OCI-LY1 (cell line): ENCODE results near the gene EDDM3A.

Source experiments
- EZH2 ChIP-seq: fragments of 200-600 bp; sonication (generic), shearing (Covaris generic); IDR thresholded peaks from 2 replicates; pipeline ENCODE4 v1.8.0; 2017; ENCODE audit warnings: borderline replicate concordance, mixed run types, mild to moderate bottlenecking, antibody characterized with exemption, low read length, moderate library complexity, mixed read lengths
- TF ChIP-seq, protein P1 (sequence below): fragments of 200-600 bp; sonication (generic), shearing (Covaris generic); IDR thresholded peaks from 2 replicates; pipeline ENCODE4 v1.5.1; 2017; ENCODE audit warnings: mild to moderate bottlenecking, antibody characterized with exemption, low read length, moderate library complexity, mixed read lengths

DNA sequence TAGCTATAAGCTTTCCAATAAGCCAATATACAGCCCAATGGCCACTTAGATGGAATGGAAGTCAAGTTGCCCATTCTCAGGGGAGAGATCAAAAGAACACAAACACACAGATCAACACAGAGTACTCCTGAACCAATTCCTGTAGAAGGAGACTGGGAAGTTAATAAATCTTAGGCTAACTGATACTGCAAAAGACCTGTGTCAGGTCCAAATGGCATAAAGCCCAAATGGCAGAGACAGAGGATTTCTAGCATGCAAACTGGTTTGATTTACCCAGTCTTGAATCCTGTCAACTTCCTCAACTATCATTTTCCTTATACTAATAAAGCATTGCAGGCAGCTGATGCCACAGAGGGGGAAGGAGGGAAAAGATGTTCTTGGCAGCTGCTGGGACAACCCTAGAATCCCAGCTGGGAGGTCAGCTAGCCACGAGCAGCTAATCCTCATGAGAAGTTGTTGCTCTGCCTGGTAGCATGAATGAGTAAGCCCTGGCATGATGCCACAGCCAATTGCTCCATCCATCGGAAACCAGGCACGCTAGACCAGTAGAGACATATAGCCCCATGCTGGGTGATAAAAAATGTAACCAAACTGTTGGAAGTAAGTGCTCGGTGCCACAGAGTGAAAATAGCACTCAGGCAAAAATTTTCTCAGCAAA lies 31.0 kb upstream of the EDDM3A start:
- TF ChIP-seq, protein P1, sequence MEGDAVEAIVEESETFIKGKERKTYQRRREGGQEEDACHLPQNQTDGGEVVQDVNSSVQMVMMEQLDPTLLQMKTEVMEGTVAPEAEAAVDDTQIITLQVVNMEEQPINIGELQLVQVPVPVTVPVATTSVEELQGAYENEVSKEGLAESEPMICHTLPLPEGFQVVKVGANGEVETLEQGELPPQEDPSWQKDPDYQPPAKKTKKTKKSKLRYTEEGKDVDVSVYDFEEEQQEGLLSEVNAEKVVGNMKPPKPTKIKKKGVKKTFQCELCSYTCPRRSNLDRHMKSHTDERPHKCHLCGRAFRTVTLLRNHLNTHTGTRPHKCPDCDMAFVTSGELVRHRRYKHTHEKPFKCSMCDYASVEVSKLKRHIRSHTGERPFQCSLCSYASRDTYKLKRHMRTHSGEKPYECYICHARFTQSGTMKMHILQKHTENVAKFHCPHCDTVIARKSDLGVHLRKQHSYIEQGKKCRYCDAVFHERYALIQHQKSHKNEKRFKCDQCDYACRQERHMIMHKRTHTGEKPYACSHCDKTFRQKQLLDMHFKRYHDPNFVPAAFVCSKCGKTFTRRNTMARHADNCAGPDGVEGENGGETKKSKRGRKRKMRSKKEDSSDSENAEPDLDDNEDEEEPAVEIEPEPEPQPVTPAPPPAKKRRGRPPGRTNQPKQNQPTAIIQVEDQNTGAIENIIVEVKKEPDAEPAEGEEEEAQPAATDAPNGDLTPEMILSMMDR, result no peak
- no peak for TF ChIP-seq EZH2
